Right hindlimb (tissue), 1 donor: Measurements from ENCODE around the gene RTCA.
"Not testable (repeated sequence)": the region's sequence is repeated elsewhere in the genome, so short reads cannot be mapped to it uniquely, and the experiment has no call there.

Experiments
- DNase-seq: peaks from one replicate; pipeline ENCODE4 v3.0.0-alpha.2; 2018

Gene RTCA

GRCh38 chr1:100265931-100266740, at the start of gene RTCA:
TSS of gene RTCA (plus strand) at chr1:100266216. CDS start at chr1:100266376, 160 bp downstream.
- peak; percentile 95 for DNase-seq

DNA sequence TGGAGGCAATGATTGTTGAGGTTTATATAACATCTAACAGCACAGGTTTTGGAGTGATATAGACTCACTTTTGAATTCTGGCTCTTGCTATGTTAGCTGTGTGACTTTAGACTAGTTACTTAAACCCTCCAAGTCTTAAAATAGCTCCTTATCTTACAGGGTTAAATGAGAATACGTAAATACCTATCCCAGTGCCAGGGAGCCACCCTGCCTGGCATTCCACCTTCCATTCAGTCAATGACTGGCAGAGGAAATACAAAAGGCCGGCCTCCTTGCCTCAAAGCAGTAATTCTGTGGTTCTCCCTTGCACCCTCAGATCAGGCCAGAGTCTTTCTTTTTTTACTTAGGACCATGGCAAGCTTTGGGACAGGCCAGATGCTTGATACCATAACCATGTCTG, 48.2 kb upstream of the RTCA start:
- no peak for DNase-seq

DNA sequence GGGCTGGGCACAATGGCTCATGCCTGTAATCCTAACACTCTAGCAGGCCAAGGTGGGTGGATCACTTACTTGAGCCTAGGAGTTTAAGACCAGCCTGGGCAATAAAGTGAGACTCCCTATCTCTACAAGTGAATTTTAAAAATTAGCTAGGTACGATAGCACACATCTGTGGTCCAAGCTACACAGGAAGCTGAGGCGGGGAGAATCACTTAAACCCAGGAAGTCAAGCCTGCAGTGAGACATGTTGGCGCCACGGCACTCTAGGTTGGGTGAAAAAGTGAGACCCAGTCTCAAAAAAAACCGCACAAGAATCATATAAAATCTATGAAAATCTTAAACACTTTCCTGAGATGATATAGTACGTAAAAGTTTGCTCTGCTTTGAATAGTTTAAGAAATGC, 46.6 kb upstream of the RTCA start:
- DNase-seq: no peak

DNA sequence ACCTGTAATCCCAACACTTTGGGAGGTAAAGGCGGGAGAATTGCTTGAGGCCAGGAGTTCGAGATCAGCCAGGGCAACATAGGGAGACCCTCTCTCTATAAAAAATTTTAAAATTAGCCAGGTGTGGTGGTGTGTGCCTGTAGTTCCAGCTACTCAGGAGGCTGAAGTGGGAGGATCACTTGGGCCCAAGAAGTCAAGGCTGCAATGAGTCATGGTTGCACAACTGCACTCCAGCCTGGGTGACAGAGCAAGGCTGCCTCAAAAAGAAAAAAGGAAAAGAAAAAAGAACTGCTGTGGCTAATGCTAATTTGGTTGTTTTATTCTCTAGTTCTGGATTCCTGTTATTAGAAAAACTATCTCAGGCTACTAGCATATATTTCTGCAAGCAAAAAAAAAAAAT, 46.1 kb upstream of the RTCA start:
- no peak for DNase-seq

DNA sequence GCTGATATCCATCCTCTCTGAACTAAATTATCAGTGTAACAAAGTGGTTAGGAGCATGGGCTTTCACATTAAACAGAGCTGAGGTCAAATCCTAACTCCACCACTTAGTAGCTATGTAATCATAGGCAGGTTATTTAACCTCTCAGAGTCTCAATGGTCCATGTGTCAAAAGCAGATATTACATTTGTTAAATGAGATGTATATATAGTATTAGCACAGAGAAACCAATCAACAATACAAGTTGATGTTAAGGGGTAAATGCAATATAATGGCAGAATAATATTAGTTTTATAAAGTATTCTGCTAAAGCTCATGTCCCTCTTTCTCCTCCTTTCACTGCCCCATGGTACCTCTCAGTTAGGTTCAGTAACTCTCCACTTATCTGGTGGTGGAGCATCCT, 43.6 kb upstream of the RTCA start:
- no peak for DNase-seq

DNA sequence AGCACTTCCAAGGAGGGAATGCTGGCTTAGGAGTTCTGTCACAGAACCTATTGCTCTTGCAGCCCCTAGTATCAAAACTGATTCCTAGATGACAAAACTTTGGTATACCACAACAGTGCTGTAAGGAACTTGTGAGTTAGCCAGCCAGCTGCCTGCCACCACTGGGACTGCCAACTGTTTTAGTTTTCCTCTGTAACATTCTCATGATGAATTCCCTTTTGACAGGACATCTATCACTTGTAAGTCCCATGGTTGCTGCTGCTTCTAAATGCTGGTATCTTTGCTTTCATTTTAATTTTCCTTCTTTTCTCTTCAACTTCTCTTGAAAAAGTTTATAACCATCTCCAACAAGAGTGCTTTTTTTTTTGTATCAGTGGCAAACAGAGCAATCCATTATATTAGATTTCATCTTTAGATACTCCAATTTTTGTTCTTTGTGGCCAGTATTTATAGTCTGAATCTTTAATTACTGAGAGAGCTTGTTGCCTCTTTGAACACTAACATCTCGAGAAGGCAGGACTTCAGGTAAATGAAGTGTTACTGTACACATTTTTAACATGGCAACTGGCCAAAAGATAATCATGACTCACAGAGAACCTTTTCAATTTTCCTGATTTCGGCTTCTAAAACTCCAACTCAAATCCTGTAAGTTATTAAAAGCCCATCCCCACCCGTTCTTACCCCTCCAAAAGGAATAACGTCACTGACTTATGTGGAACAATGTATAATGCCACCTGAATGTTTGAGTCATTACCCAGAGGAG, 36.2 kb upstream of the RTCA start:
- DNase-seq: no peak

DNA sequence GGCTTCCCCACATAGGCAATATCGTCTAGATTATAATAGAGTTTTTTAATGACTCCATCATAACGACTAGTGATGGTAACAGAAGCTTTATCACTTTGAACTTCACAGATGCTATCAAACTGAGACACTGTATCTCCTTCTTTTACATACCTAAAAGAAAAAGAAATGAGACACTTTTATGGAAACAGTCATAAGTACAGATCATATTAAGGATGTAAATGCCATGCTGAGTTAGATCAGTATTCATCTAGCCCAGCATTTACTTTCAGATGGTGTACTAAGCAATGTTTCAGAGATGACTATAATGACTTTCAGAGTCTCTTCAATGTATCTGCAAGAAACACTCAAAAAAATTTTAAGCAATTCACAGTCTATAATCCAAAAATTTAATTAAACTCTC, 35.3 kb upstream of the RTCA start:
- no peak for DNase-seq

DNA sequence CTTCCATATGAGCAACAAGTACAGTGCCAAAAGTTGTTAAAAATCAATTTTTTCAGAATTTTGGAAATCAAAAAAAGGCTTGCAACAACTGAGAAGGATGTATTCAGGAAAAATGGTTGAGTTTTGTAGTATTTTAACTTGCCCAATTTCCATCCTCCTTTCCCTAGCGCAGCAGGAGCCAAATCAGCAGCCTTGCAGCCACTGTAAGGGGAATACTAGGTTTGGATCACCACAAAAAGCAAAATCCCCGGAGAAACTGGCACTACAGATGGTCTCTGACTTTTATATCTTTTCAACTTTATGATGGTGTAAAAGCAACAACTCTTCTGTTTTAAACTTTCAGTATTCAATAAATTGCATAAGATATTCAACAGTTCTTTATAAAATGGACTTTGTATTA, 34.3 kb upstream of the RTCA start:
- no peak for DNase-seq

DNA sequence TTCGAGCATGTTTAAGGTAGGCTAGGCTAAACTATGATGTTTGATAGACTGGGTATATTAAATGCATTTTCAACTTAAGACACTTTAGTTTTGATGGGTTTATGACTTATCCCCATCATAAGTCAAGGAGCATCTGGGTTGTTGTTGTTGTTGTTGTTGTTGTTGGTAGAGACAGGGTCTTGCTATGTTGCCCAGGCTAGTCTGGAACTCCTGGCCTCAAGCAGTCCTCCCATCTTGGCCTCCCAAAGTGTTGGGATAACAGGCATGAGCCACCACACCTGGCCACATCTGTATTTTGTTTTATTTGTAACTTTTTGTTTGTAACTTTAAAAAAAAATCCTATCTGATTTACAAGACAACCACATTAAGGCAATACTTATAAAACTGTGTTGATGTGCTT, 33.9 kb upstream of the RTCA start:
- DNase-seq: no peak

DNA sequence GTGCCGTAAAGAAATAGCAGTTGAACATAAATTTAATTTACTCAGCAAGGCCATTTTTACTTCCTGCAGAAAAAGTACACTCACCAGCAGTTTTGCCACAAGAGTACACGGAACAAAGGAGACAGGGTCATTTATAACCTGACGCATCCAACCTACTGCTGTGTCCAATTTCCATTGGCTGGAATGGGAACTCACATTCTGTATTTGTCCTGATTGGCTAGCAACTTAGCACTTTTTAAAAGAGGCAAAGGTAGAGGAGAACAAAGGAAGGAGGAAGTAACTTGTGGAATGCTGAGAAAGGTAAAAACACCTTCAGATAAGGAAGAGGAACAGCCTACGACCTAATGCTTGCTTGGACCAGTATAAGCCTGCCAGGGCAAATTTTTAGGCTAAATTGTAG, 32.5 kb upstream of the RTCA start:
- not testable (repeated sequence) for DNase-seq

DNA sequence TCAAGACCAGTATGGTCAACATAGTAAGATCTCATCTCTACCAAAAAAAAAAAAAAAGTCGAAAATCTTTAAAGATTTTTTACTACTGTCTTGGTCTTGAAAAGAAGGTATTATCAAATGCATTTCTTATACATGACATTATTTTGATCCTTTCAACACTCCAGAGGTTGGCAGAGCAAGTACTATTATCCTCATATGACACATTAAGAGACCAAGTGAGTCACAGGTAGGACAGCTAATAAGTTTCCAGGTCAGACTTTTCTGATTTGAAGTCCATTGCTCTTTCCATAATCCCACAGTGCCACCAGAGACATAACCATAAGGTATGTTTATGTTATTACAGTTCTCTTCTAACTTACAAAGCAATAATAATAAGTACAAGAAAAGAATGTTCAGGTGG, 31.6 kb upstream of the RTCA start:
- DNase-seq: no peak

GRCh38 chr1:100237091-100237490, 28.9 kb upstream of the RTCA start:
- DNase-seq: no peak

- no peak for DNase-seq
Observed at GRCh38 chr1:100239961-100240360, 26.1 kb upstream of the RTCA start.

- DNase-seq: no peak
Observed at GRCh38 chr1:100240631-100241030, 25.4 kb upstream of the RTCA start.

GRCh38 chr1:100246738-100247137, 19.3 kb upstream of the RTCA start:
- DNase-seq: no peak

DNA sequence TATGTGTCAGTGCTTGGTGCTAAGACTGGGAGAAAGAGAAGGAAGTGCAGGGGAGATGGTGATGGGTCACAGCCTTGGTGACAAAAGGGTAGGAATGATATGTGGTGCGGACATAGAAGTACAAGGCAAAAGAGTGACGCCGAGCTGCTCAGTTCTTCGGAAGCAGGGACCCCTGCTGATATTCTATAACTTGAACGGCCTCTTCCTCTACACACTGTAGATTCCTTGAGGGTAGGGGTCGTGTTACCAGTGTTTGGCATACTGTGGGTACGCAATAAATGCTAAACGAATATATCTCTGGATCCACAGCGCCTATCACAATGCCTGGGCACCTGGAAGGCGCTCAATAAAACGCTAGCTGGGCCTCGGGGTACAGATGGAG, 16.9 kb upstream of the RTCA start:
- DNase-seq: no peak

- DNase-seq: peak; percentile 97
Observed at GRCh38 chr1:100249537-100250257, 16.3 kb upstream of the RTCA start, which contains the start of gene DBT. TSS of gene DBT (minus strand) at chr1:100249834. CDS start at chr1:100249820, 14 bp downstream.

GRCh38 chr1:100250264-100250663, 15.8 kb upstream of the RTCA start:
- no peak for DNase-seq

DNA sequence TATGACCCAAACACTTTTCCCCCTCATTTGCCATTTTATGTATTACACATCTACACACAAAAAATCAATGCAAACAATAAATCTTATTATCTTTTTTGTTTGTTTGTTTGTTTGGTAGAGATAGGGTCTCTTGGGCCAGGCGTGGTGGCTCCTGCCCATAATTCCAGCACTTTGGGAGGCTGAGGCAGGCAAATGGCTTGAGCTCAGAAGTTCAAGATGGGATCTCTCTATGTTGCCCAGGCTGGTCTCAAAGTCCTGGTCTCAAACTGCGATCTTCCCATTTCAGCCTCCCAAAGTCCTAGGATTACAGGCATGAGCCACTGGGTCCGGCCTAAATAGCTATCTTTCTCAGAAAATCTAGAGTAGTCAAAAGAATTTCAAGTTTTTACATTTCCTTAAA, 15.2 kb upstream of the RTCA start:
- no peak for DNase-seq

GRCh38 chr1:100252901-100253300, 13.1 kb upstream of the RTCA start:
- no peak for DNase-seq

- DNase-seq: no peak
Observed at GRCh38 chr1:100253552-100253951, 12.5 kb upstream of the RTCA start.

GRCh38 chr1:100256273-100256672, 9.7 kb upstream of the RTCA start:
- DNase-seq: not testable (repeated sequence)

DNA sequence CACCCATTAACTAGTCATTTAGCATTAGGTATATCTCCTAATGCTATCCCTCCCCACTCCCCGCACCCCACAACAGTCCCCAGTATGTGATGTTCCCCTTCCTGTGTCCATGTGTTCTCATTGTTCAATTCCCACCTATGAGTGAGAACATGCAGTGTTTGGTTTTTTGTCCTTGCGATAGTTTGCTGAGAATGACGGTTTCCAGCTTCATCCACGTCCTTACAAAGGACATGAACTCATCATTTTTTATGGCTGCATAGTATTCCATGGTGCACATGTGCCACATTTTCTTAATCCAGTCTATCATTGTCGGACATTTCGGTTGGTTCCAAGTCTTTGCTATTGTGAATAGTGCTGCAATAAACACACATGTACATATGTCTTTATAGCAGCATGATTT, 7.6 kb upstream of the RTCA start:
- not testable (repeated sequence) for DNase-seq

GRCh38 chr1:100261686-100262085, 4.3 kb upstream of the RTCA start:
- DNase-seq: no peak
